Smooth muscle cell (in vitro differentiated cells): ENCODE data around the gene KIF12. TPM values are rescaled to one million over a fixed set of nuclear protein-coding genes. Genes with fewer than 3 reads are reported as not detected.

Experiments used
- DNase-seq: peaks from one replicate; lab custom pipeline; 2025; ENCODE audit not compliant: unreplicated experiment; lab: John Stamatoyannopoulos, UW
- H2AFZ ChIP-seq: fragments of 200-600 bp; sonication (generic); 2 replicates; pipeline ENCODE4 v1.6.0; 2016; ENCODE audit warnings: antibody characterized with exemption, low read depth, mild to moderate bottlenecking
- H3F3A ChIP-seq: fragments of 200-600 bp; sonication (generic); 2 replicates; pipeline ENCODE4 v1.6.0; 2017; ENCODE audit warnings: antibody characterized with exemption, low read depth
- H3K27ac ChIP-seq: fragments of 200-600 bp; sonication (generic); 2 replicates; pipeline ENCODE4 v1.5.1; 2016; ENCODE audit warnings: low read depth, mild to moderate bottlenecking
- H3K27me3 ChIP-seq: fragments of 200-600 bp; sonication (generic); 2 replicates; pipeline ENCODE4 v1.6.1; 2016; ENCODE audit warnings: low read depth, mild to moderate bottlenecking
- H3K36me3 ChIP-seq: fragments of 200-600 bp; sonication (generic); 2 replicates; pipeline ENCODE4 v1.5.1; 2016; ENCODE audit warnings: low read depth
- H3K4me1 ChIP-seq: fragments of 200-600 bp; sonication (generic); 2 replicates; pipeline ENCODE4 v1.5.1; 2016; ENCODE audit warnings: low read depth
- H3K4me2 ChIP-seq: fragments of 200-600 bp; sonication (generic); 2 replicates; pipeline ENCODE4 v1.6.0; 2016; ENCODE audit warnings: mild to moderate bottlenecking
- H3K4me3 ChIP-seq: fragments of 200-600 bp; sonication (generic); 2 replicates; pipeline ENCODE4 v1.5.1; 2016; ENCODE audit warnings: mild to moderate bottlenecking
- H3K79me2 ChIP-seq: fragments of 200-600 bp; sonication (generic); 2 replicates; pipeline ENCODE4 v1.6.0; 2016; ENCODE audit warnings: low read depth, mild to moderate bottlenecking
- H3K9ac ChIP-seq: fragments of 200-600 bp; sonication (generic); 2 replicates; pipeline ENCODE4 v1.6.0; 2016; ENCODE audit warnings: low read depth
- H3K9me3 ChIP-seq: fragments of 200-600 bp; sonication (generic); replicated peaks from 2 replicates; pipeline ENCODE4 v1.5.1; 2016; ENCODE audit warnings: low read depth
- H4K20me1 ChIP-seq: fragments of 200-600 bp; sonication (generic); 2 replicates; pipeline ENCODE4 v1.6.0; 2016; ENCODE audit warnings: low read depth
- WGBS: methylation state at CpG from one replicate; pipeline ENCODE4 v1.1.7; 2016; ENCODE audit warnings: low lambda C conversion rate; 5-methylcytosine and 5-hydroxymethylcytosine counted together
- polyA plus RNA-seq: library from polyadenylated mRNA; unstranded; fragments of >200 nt; fragmentation: Nextera tagmentation; extraction: Ambion mirVana; gene quantifications from 2 replicates; pipeline ENCODE4 v1.2.1, GENCODE V29; 2016
- total RNA-seq: library from RNA; depleted of rRNA; stranded (reverse); fragments of >200 nt; gene quantifications from 2 replicates; pipeline ENCODE4 v1.2.3, GENCODE V29; 2014
- TF ChIP-seq, protein P1 (sequence below): fragments of 200-600 bp; sonication (generic); IDR thresholded peaks from 2 replicates; pipeline ENCODE4 v1.5.1; 2017; ENCODE audit warnings: borderline replicate concordance, mild to moderate bottlenecking, antibody characterized with exemption; ENCODE audit not compliant: insufficient read depth, poor library complexity, severe bottlenecking

KIF12 gene
- total and polyA plus RNA-seq, 2 experiments from 2014 or later, result not detected

- 90% methylated on average over 5 of the region's 5 CpGs for WGBS
Measured at GRCh38 chr9:114080195-114080772, 18.8 kb downstream of the KIF12 start.

GRCh38 chr9:114078781-114079156 is 20.3 kb downstream of the KIF12 start:
- H3K4me2 ChIP-seq, result no peak overlapping the region
- no peak overlapping the region for H3K4me3 ChIP-seq
- no peaks in the 10 kb centered on the region for H4K20me1 ChIP-seq
- TF ChIP-seq, protein P1, sequence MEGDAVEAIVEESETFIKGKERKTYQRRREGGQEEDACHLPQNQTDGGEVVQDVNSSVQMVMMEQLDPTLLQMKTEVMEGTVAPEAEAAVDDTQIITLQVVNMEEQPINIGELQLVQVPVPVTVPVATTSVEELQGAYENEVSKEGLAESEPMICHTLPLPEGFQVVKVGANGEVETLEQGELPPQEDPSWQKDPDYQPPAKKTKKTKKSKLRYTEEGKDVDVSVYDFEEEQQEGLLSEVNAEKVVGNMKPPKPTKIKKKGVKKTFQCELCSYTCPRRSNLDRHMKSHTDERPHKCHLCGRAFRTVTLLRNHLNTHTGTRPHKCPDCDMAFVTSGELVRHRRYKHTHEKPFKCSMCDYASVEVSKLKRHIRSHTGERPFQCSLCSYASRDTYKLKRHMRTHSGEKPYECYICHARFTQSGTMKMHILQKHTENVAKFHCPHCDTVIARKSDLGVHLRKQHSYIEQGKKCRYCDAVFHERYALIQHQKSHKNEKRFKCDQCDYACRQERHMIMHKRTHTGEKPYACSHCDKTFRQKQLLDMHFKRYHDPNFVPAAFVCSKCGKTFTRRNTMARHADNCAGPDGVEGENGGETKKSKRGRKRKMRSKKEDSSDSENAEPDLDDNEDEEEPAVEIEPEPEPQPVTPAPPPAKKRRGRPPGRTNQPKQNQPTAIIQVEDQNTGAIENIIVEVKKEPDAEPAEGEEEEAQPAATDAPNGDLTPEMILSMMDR, result no peak
- no peak for DNase-seq
- WGBS, result 75% methylated on average over 7 of the region's 7 CpGs
- no peaks in the 10 kb centered on the region for H3F3A ChIP-seq
- no peak overlapping the region for H3K9ac ChIP-seq
- H3K4me1 ChIP-seq, result no peaks in the 10 kb centered on the region
- no peaks in the 10 kb centered on the region for H3K79me2 ChIP-seq
- no peaks in the 10 kb centered on the region for H3K36me3 ChIP-seq
- H2AFZ ChIP-seq, result no peak overlapping the region
- no peak overlapping the region for H3K27ac ChIP-seq
- peaks cover 29% of the 10 kb centered on the region for H3K27me3 ChIP-seq
- H3K9me3 ChIP-seq, result no peaks in the 10 kb centered on the region

More at GRCh38 chr9:114080195-114080772, 18.8 kb downstream of the KIF12 start:
- no peak overlapping the region for H3K4me3 ChIP-seq
- no peak for DNase-seq
- no peaks in the 10 kb centered on the region for H3K9me3 ChIP-seq
- no peaks in the 10 kb centered on the region for H3F3A ChIP-seq
- H3K27me3 ChIP-seq, result peaks cover 16% of the 10 kb centered on the region
- no peaks in the 10 kb centered on the region for H3K36me3 ChIP-seq
- no peak overlapping the region for H3K27ac ChIP-seq
- no peak overlapping the region for H3K9ac ChIP-seq
- no peak overlapping the region for H3K4me2 ChIP-seq
- no peaks in the 10 kb centered on the region for H3K79me2 ChIP-seq
- no peak overlapping the region for H2AFZ ChIP-seq
- TF ChIP-seq, protein P1, result no peak
- H3K4me1 ChIP-seq, result no peaks in the 10 kb centered on the region
- no peaks in the 10 kb centered on the region for H4K20me1 ChIP-seq

DNA sequence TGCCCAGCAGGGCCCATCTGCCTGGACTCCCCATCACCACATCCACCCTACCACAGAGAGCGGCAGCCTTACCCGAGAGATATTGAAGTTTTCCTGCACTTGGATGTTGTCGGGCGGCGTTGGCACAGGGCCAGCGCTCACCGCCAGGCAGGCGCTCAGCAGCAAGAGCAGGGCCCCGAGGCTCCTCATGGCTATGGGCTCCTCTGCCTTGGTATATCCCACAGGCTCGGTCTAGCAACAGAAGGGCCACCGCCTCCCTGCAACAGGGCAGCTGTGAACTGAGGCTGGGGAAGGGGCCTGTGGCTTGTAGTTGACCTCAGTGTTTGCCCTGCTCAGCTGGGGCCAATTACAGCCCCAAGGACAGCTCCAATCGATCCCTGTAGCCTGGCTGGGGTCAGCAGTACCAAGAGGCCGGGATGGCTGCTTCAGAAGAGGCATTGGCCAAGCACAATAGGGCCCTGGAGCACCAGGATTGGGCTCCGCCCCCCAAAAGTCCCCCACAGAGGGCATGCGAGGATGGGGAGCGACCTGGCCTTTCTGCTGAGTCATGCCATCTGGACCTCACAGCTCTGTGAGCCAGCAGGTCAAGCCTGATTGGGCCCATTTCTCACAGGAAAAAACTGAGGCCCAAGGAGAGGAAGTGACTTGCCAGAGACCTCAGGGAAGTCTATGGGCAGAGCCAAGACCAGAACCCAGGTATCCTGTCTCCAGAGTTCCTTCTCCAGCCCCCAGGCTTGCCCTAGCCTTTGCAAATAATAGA is 20.9 kb downstream of the KIF12 start, which contains the start of gene AMBP:
Gene AMBP, minus strand, starts transcription at position 280 of the 760 bp plus-strand sequence. Its CDS starts 91 bp downstream, at position 189.
- Histone ChIP-seq H3K4me3 (no peak within 1 kb of the TSS), H3K36me3 (no peaks in the 10 kb centered on the region), H3K4me1 (no peaks in the 10 kb centered on the region), H4K20me1 (no peaks in the 10 kb centered on the region), H3K27me3 (peaks cover 29% of the 10 kb centered on the region), H3K4me2 (no peak within 1 kb of the TSS), H3K9me3 (no peaks in the 10 kb centered on the region), H2AFZ (no peak within 1 kb of the TSS), H3K9ac (no peak within 1 kb of the TSS), H3K27ac (no peak within 1 kb of the TSS), H3F3A (no peaks in the 10 kb centered on the region), H3K79me2 (no peaks in the 10 kb centered on the region)
- WGBS, result 92% methylated on average over 16 of the region's 16 CpGs
- TF ChIP-seq, protein P1, result no peak
- DNase-seq, result no peak
